ENCODE data around the gene RXRG.
A peak's percentile ranks its signal among the peaks of the same experiment; 100 is the strongest.

The RXRG gene

GRCh38 chr1:165424454-165425216, 20.3 kb downstream of the RXRG start:
- Histone ChIP-seq H3K36me3 (replicated peaks in 1 of 2; ENCODE audit: control insufficient read depth in 2 of 2, insufficient read depth in 2 of 2, low read length in 2 of 2) (no peaks in the 10 kb centered on the region), H2BK15ac (ENCODE audit: low read length) (no peak overlapping the region), H3K9me3 (replicated peaks in 1 of 2; ENCODE audit: control insufficient read depth in 2 of 2, insufficient read depth in 1 of 2, low read depth in 1 of 2, low read length in 2 of 2) (no peaks in the 10 kb centered on the region), H3K9ac (ENCODE audit: low read depth, low read length, poor library complexity) (no peak overlapping the region), H2AK5ac (ENCODE audit: low read depth, low read length) (no peak overlapping the region), H4K91ac (ENCODE audit: low read depth, low read length, poor library complexity) (no peak overlapping the region), H2AFZ (ENCODE audit: low read length) (no peak overlapping the region), H3K27me3 (ENCODE audit: control insufficient read depth in 3 of 3, insufficient read depth in 3 of 3, low read depth in 1 of 3, low read length in 3 of 3) (no peaks in the 10 kb centered on the region), H3K4me1 (ENCODE audit: control insufficient read depth in 2 of 2, insufficient read depth in 1 of 2, low read depth in 1 of 2, low read length in 2 of 2) (no peaks in the 10 kb centered on the region), H3K4me3 (ENCODE audit: low read length in 2 of 2) (no peak overlapping the region), H2BK120ac (ENCODE audit: low read depth, low read length) (no peak overlapping the region), H3K79me1 (ENCODE audit: low read depth, low read length) (no peaks in the 10 kb centered on the region), H3K18ac (ENCODE audit: low read length) (no peak overlapping the region), H2BK12ac (ENCODE audit: low read length) (no peak overlapping the region), H3K4me2 (ENCODE audit: insufficient read depth, low read length, poor library complexity, severe bottlenecking) (no peak overlapping the region), H3K23ac (ENCODE audit: low read depth, low read length, poor library complexity) (no peak overlapping the region), H3K4ac (ENCODE audit: low read length) (no peak overlapping the region), H4K8ac (ENCODE audit: low read depth, low read length) (no peak overlapping the region), H2BK5ac (ENCODE audit: low read length) (no peak overlapping the region), H3K27ac (replicated peaks; ENCODE audit: low read length) (no peak overlapping the region), H3K14ac (ENCODE audit: low read length) (no peak overlapping the region)
- no CpG with 5 or more reads among the region's 10 CpGs for WGBS, 2 donors (ENCODE audit: extremely low coverage in 2 of 2, insufficient read length in 2 of 2, insufficient replicate concordance in 1 of 2)
- DNase-seq (ENCODE audit: low spot score), result no peak

DNA sequence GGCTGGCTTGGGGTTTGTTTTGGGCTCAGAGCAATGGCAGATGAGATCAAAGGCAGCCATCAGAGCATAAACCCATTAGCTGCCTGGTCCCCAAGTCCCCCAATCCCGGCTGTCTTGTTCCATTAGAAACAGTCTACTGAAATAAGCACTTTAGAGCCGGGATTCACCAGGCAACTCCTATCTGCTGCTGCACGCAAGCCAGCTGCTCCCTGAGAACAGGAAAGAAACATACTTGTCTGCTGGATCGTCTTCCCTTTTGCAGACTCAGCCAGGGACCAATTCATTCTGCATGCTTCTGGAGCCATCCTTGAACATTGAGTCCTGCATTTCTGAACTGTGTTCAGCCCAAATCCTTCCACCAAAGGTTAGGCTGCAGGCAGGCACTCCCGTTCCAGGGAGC, 21.8 kb downstream of the RXRG start:
- Histone ChIP-seq H3K27me3 (ENCODE audit: control insufficient read depth in 3 of 3, insufficient read depth in 3 of 3, low read depth in 1 of 3, low read length in 3 of 3) (no peaks in the 10 kb centered on the region), H2BK120ac (ENCODE audit: low read depth, low read length) (no peak overlapping the region), H2BK15ac (ENCODE audit: low read length) (no peak overlapping the region), H2BK5ac (ENCODE audit: low read length) (no peak overlapping the region), H3K79me1 (ENCODE audit: low read depth, low read length) (no peaks in the 10 kb centered on the region), H4K91ac (ENCODE audit: low read depth, low read length, poor library complexity) (no peak overlapping the region), H4K8ac (ENCODE audit: low read depth, low read length) (no peak overlapping the region), H3K4me3 (ENCODE audit: low read length in 2 of 2) (peak overlapping the region in 1 of 2 donors; percentile 30), H3K14ac (ENCODE audit: low read length) (no peak overlapping the region), H3K23ac (ENCODE audit: low read depth, low read length, poor library complexity) (no peak overlapping the region), H2AFZ (ENCODE audit: low read length) (no peak overlapping the region), H3K36me3 (replicated peaks in 1 of 2; ENCODE audit: control insufficient read depth in 2 of 2, insufficient read depth in 2 of 2, low read length in 2 of 2) (no peaks in the 10 kb centered on the region), H3K18ac (ENCODE audit: low read length) (no peak overlapping the region), H3K9ac (ENCODE audit: low read depth, low read length, poor library complexity) (no peak overlapping the region), H3K27ac (replicated peaks; ENCODE audit: low read length) (no peak overlapping the region), H2AK5ac (ENCODE audit: low read depth, low read length) (no peak overlapping the region), H3K4me2 (ENCODE audit: insufficient read depth, low read length, poor library complexity, severe bottlenecking) (no peak overlapping the region), H3K4ac (ENCODE audit: low read length) (no peak overlapping the region), H3K9me3 (replicated peaks in 1 of 2; ENCODE audit: control insufficient read depth in 2 of 2, insufficient read depth in 1 of 2, low read depth in 1 of 2, low read length in 2 of 2) (no peaks in the 10 kb centered on the region), H3K4me1 (ENCODE audit: control insufficient read depth in 2 of 2, insufficient read depth in 1 of 2, low read depth in 1 of 2, low read length in 2 of 2) (no peaks in the 10 kb centered on the region), H2BK12ac (ENCODE audit: low read length) (no peak overlapping the region)
- DNase-seq (ENCODE audit: low spot score), result no peak
- no CpG with 5 or more reads among the region's 5 CpGs for WGBS, 2 donors (ENCODE audit: extremely low coverage in 2 of 2, insufficient read length in 2 of 2, insufficient replicate concordance in 1 of 2)

DNA sequence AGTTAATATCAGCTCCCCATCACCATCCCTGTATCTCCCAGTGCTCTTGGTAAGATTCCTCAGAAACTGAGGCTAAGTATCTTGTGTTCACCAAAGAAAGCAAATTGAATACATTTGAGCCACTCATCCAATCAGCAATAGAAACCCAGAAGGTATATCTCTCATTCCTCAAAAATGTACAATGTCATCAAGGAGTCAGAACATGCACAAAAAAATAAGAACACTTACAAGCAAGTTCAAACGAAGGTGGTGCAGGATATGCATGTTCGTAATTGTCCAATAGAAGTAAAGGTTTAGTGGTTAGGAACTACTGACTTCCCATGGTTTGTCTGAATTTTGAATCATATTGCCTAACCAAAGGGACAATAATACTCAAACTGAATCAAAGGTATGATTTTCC, 24.3 kb downstream of the RXRG start:
- Histone ChIP-seq H3K27me3 (ENCODE audit: control insufficient read depth in 3 of 3, insufficient read depth in 3 of 3, low read depth in 1 of 3, low read length in 3 of 3) (no peaks in the 10 kb centered on the region), H2AFZ (ENCODE audit: low read length) (no peak overlapping the region), H3K27ac (replicated peaks; ENCODE audit: low read length) (no peak overlapping the region), H3K4me2 (ENCODE audit: insufficient read depth, low read length, poor library complexity, severe bottlenecking) (no peak overlapping the region), H3K18ac (ENCODE audit: low read length) (no peak overlapping the region), H2BK12ac (ENCODE audit: low read length) (no peak overlapping the region), H4K8ac (ENCODE audit: low read depth, low read length) (no peak overlapping the region), H3K4me3 (ENCODE audit: low read length in 2 of 2) (no peak overlapping the region), H3K23ac (ENCODE audit: low read depth, low read length, poor library complexity) (no peak overlapping the region), H3K9me3 (replicated peaks in 1 of 2; ENCODE audit: control insufficient read depth in 2 of 2, insufficient read depth in 1 of 2, low read depth in 1 of 2, low read length in 2 of 2) (no peaks in the 10 kb centered on the region), H3K9ac (ENCODE audit: low read depth, low read length, poor library complexity) (no peak overlapping the region), H3K14ac (ENCODE audit: low read length) (no peak overlapping the region), H2BK15ac (ENCODE audit: low read length) (no peak overlapping the region), H2AK5ac (ENCODE audit: low read depth, low read length) (no peak overlapping the region), H2BK120ac (ENCODE audit: low read depth, low read length) (no peak overlapping the region), H3K4me1 (ENCODE audit: control insufficient read depth in 2 of 2, insufficient read depth in 1 of 2, low read depth in 1 of 2, low read length in 2 of 2) (no peaks in the 10 kb centered on the region), H4K91ac (ENCODE audit: low read depth, low read length, poor library complexity) (no peak overlapping the region), H3K79me1 (ENCODE audit: low read depth, low read length) (no peaks in the 10 kb centered on the region), H3K36me3 (replicated peaks in 1 of 2; ENCODE audit: control insufficient read depth in 2 of 2, insufficient read depth in 2 of 2, low read length in 2 of 2) (no peaks in the 10 kb centered on the region), H2BK5ac (ENCODE audit: low read length) (no peak overlapping the region), H3K4ac (ENCODE audit: low read length) (no peak overlapping the region)
- no peak for DNase-seq (ENCODE audit: low spot score)
- whole genome bisulfite sequencing, 2 donors (ENCODE audit: extremely low coverage in 2 of 2, insufficient read length in 2 of 2, insufficient replicate concordance in 1 of 2), result no CpG with 5 or more reads among the region's 2 CpGs

DNA sequence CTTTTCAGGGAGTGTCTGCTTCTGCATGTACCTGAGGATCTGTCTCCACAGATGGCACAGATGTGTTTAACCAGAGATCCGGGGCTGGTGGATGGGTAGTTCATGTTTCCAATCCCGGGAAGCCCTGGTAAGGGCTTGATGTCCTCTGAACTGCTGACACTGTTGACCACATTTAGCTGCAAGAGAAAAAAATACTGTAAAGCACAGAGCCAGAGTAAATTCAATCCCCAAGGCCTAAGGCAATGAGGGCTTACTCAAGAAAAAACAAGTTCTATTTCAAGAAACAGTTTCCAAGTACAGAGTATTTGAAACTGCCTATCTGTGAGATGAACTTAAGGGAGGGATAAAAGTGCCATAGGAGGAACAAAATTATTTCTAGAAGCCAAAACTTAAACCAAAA, 25.1 kb downstream of the RXRG start:
- Histone ChIP-seq H2BK15ac (ENCODE audit: low read length) (no peak overlapping the region), H2BK12ac (ENCODE audit: low read length) (no peak overlapping the region), H4K91ac (ENCODE audit: low read depth, low read length, poor library complexity) (no peak overlapping the region), H2BK120ac (ENCODE audit: low read depth, low read length) (no peak overlapping the region), H2AK5ac (ENCODE audit: low read depth, low read length) (no peak overlapping the region), H3K23ac (ENCODE audit: low read depth, low read length, poor library complexity) (no peak overlapping the region), H3K9ac (ENCODE audit: low read depth, low read length, poor library complexity) (no peak overlapping the region), H3K14ac (ENCODE audit: low read length) (no peak overlapping the region), H3K9me3 (replicated peaks in 1 of 2; ENCODE audit: control insufficient read depth in 2 of 2, insufficient read depth in 1 of 2, low read depth in 1 of 2, low read length in 2 of 2) (no peaks in the 10 kb centered on the region), H3K4ac (ENCODE audit: low read length) (no peak overlapping the region), H3K4me1 (ENCODE audit: control insufficient read depth in 2 of 2, insufficient read depth in 1 of 2, low read depth in 1 of 2, low read length in 2 of 2) (no peaks in the 10 kb centered on the region), H3K18ac (ENCODE audit: low read length) (no peak overlapping the region), H2AFZ (ENCODE audit: low read length) (no peak overlapping the region), H3K36me3 (replicated peaks in 1 of 2; ENCODE audit: control insufficient read depth in 2 of 2, insufficient read depth in 2 of 2, low read length in 2 of 2) (no peaks in the 10 kb centered on the region), H3K4me3 (ENCODE audit: low read length in 2 of 2) (no peak overlapping the region), H3K27ac (replicated peaks; ENCODE audit: low read length) (no peak overlapping the region), H2BK5ac (ENCODE audit: low read length) (no peak overlapping the region), H3K79me1 (ENCODE audit: low read depth, low read length) (no peaks in the 10 kb centered on the region), H4K8ac (ENCODE audit: low read depth, low read length) (no peak overlapping the region), H3K4me2 (ENCODE audit: insufficient read depth, low read length, poor library complexity, severe bottlenecking) (no peak overlapping the region), H3K27me3 (ENCODE audit: control insufficient read depth in 3 of 3, insufficient read depth in 3 of 3, low read depth in 1 of 3, low read length in 3 of 3) (no peaks in the 10 kb centered on the region)
- whole genome bisulfite sequencing, 2 donors (ENCODE audit: extremely low coverage in 2 of 2, insufficient read length in 2 of 2, insufficient replicate concordance in 1 of 2), result no CpG with 5 or more reads among the region's 2 CpGs
- no peak for DNase-seq (ENCODE audit: low spot score)
